A204.1 (cell line): ENCODE measurements around the gene NKRF.

Source experiments
- FAIRE-seq: peaks from 2 replicates; lab custom pipeline; 2012; peaks lifted over from hg19 to GRCh38; lab: Jason Lieb, UNC

The NKRF gene

DNA sequence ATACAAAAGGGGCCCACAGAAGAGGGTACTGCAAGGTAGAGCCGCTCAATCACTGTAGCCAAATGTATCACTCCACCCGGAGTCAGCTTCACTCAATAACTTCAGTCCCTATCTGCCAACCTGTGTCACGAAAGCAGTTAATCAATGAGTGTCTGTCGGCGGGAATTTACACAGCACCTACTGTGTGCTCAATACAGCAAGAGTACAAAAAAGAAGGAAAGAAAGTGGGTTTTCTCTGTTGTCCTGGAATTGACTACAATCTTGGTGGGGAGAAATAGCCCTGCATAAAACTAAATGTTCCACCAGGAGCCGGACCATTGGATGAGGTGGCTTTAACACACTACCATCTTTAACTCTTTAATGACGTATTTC, 780 bp upstream of the NKRF start:
- no peak for FAIRE-seq

DNA sequence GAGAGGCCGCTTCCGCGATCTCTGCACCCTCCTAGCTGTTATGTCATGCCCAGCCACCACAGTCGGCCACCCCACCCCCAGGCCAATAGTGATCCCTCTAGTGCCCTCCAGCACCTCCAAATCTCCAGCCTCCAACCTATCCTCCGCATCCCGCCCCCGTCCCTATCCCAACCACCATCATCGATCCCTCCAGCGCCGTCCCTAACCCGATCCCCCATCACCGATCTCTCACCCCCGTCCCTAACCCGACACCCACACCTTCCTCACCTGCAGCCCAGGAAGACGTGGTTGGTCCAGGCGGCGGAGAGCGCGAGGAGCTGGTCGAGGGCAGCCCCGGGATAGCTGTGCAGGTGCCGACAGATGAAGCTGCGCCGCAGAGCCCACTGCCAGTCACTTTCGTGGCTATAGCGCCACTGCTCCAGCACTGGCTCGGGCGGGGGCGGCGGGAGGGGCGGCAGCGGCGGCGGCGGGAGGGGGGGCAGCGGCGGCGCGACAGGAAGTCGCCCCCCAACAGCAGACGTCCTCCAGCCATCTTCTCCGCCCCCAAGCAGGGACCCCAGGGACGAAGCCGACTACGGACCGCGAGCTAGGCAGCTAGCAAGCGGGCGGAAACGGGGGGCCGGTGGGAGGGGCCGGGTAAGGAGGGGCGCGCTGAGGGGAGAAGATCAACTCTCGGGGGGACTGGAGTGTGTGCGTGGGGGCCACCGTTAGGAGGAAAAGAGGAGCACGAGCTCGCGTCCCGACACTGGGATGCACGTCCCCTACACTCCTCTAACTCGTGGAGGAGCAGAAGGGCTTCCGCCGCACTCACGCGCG, 552 bp downstream of the NKRF start:
- no peak for FAIRE-seq

DNA sequence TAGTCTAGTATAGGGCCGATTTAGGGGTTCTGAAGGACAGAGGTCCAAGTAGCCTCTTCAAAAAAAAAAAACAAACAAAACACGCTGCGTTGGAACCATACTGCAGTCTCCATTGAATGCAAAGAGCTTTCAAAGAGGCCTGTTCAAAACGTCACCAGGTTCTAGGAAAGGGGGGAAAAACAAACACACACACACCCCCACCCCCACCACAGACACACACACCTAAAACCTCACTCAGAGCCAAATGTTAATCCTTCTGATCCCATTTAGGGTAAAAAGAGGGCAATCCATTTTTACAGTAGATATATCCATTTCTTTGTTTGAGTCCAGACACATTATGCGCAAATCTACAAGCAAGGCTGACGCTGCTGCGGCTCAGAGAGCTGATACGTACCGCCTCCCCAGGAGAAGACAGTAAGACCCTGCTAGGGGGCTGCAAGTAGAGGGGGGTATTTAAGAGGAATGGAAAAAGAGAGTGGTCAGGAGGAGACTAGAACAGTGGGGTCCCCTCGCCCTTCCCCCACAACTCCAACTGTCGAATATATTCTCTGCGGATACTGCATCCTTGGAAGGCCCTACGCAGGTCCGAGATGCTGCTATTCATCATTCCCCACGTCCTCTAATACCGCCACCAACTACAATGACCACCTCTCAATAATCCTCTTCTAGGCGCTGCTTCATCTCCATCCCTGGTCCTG, 1.3 kb downstream of the NKRF start:
- FAIRE-seq = no peak

DNA sequence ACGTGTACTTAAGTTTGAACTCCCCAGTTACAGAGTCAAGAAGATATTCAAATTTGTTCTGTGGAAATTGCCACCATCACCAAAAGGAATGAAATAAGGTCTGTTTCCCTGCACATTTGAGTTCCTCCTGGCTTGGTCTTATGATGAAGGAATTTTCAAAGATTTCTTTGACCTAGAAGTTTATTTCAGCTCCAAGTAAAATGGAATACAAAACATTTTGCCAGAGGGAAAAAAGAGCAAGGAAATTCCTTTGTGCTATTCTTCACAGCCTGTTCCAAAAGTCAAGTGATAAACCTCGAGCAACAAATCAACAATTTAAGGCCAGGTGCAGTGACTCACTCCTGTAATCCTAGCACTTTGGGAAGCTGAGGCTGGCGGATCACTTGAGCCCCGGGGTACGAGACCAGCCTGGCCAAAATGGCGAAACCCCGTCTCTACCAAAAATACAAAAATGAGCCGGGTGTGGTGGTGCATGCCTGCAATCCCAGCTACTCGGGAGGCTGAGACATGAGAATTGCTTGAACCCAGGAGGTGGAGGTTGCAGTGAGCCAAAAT, 3.4 kb downstream of the NKRF start:
- no peak for FAIRE-seq

DNA sequence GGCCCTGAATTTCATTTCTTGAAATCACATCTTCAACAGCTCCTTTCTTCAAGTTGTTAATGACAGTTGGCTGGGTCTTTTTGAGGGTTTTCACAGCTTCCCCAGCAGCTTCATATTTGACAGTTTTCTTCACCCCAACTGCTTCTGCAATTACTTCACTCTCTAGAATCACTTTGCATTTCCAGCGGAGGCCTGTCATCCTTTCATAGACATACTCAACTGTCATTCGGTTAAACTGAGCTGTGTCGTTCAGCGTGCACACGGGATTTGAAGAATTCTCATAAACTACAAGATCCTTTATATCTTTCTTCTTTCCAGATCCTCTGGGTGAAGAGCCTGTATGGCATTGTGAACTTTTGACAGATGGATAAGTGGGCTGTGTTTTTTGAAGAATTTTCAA, 16.4 kb downstream of the NKRF start:
- FAIRE-seq = no peak

DNA sequence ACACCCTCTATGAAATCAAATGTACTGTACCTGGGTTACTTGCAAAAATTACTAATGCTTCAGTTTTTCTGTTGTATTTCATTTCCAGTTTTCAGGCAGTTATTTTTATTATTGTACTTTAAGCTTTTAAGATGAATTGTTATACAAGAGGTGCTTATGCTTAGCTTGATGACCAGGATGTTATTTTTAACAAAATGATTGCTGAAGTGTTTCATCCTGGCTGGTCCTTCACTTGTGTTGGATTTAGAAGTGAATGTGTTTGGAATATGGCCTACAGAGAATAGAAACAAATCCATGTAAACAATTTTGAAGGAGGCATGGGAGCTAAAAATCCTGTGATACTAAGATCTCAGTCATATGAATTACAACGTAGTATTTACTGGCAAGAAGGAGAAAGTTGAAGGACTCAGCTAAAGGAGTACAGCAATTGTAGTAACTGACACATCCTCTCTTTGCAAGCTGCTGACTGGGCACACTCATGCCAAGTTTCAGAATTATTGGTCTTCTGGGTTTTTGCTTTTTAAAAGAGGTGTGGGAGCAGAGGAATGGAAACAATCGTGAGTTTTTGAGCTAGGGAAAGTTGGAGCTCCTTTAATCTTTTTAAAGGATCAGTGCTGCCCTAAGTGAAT, 22.7 kb downstream of the NKRF start:
- no peak for FAIRE-seq

DNA sequence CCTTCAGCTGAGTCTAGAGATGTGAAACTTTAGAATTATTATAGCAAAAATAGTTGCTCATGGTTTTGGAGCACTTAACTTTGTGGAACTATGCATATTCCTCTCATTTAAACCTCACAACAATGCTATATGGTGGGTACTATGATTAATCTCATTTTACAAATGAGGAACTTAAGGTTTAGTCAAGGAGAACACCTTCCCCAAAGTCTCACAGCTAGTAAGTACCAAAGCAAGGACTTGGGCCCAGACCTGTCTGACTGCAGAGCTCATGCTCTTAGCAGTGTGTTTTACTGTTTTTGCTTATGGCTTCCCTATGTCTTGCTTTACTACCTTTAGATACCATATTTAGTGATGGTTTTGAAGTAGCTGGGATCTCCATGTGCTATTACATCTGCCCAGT, 26.8 kb downstream of the NKRF start:
- no peak for FAIRE-seq

DNA sequence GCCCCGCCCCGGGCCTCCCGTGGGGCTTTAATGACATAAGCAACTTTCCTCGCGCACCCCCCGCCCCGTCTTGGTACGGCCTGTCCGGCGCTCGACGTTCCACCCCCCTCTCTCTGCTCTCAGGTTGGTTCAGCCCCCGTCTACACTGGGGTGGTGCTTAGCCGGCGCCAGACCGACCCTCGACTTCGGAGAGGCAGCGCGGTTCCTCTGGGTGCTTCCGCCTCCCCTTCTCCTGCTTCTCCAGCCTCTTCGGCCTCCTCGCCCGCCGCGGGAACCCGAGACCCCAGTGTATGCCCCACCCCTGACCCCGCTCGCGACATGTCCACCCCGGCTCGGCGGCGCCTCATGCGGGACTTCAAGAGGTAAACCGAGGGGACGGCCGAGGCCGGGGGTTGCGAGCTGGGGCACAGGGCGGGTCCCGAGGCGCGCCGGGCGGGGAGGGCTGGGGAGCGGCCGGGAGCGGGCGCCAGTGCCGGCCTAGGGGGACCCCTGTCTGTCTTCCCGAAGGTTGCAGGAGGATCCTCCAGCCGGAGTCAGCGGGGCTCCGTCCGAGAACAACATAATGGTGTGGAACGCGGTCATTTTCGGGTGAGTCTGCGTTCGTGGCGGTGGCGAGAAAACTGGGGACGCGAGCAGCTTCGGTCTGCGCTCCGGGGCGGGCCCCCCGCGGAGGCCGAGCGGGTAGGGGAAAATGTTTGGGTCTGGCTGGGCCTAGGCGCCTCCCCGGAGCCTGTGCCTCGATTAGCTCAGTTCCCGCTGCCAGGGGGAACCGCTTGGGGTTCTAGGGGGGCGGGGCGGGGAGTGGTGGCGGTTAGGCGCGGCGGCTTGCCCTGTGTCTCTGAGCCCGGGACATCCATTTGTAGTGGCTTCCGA, 31.6 kb downstream of the NKRF start, which contains the start of gene UBE2A:
TSS of gene UBE2A (plus strand) at position 170 of the 873 bp plus-strand sequence. CDS start at position 319, 149 bp downstream.
- peak; percentile 82 for FAIRE-seq

DNA sequence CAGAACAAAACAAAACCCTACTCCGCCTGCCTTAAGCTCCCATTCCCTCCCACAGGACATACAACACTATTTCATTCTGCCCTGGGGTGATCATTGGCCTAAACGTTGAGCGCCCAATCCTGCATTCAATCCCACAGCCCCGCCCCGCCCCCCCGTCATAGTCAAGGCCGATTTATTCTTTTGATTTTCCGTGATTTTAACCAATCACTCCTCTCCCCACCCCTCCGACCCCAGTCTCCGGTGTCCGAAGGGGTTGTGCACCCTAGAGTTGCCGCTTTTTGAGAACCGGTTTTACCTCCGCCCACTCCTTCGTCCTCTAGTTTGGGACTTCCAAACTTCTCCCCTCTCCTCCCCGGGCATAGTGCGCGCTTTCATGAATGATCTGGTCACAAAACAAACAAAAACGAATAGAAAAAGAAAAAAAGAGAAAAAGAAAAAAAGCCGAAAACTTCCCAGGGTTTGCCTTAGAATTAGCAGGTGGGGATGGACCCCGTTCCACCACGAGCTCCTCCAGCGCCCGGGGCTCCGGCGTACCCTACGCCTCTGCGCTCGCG, 32.3 kb downstream of the NKRF start:
- FAIRE-seq = no peak

DNA sequence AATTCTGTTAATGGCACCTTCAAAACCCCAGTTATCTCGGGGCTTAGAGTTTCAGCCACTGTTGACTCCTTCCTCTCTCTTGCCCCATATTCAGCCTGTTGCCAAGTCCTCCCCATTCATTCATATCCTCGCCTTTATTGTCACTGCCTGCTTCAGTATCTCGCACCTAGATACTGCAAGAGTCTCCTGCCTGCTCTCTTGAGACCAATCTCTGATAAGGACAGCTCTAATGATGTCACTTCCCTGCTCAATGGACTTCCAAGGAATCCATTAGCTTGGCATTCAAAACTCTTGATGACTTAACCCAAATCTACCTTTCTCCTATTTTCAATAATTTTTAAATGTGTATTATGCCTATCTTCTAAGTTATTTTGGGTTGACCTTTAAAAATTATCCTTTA, 33.0 kb downstream of the NKRF start:
- no peak for FAIRE-seq

DNA sequence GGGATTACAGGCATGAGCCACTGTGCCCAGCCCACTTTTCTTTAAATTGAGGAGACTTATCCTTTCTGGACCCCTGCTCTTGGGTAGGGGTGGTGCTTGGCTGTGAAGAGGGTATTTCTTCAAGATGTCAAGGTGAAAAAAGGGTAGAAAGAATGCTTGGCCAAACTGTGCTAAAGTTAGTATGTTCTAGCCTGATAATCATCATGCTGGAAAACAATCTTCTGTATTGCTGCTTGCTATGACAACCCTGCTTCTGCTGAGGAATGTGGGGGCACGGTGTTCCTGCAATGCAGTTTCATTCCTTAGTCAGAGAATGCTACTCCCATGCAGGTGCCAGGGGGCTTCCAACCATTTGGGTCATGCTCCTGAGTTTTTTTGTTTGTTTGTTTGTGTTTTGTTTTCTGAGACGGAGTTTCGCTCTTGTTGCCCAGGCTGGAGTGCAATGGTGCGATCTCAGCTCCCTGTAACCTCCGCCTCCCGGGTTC, 35.8 kb downstream of the NKRF start:
- FAIRE-seq = no peak

DNA sequence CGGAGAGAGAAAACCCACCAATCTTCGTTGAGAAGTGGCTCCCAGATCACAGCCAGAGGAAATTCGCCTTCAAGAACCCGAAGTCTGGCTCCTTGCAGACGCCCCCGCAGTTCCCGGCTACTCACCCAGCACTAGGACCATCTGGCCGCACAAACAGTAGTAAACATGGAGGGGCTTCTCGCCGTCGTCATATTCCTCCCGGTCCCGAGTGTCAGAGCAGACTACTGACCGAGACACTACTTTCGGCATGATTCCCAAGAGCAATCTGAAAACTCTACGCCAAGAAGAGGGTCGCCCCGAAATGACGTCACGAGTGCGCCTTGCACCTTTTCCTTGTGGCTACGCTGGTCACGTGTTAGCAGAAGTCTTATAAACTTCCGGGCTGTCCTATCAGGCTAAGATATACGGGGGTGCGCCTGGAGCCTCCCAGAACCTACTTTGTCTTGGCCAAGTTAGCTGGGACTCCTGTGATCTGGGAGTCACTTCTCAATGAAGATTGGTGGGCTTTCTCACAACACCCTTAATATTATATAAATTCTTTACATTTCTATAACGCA, 41.0 kb downstream of the NKRF start, which contains the start of gene STEEP1:
TSS of gene STEEP1 (minus strand) at position 303 of the 557 bp plus-strand sequence. CDS start at position 249, 54 bp downstream.
- peak; percentile 60 for FAIRE-seq

DNA sequence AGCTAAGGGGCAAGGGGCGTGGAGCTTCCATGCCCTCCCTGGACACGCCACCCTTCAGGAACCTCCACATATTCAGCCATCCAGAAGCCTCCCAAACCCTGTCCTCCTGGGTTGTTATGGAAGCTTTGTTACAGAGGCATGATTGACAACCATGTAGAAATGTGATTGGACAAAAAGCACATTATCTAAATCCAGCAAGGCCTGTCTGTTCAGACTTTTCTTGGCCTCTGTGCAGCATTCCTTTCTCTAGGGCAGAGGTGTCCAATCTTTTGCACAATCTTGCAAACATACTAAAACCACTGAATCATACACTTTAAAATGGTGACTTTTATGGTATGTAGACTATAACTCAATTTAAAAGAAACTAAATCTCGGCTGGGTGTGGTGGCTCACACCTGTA, 53.7 kb downstream of the NKRF start:
- no peak for FAIRE-seq

DNA sequence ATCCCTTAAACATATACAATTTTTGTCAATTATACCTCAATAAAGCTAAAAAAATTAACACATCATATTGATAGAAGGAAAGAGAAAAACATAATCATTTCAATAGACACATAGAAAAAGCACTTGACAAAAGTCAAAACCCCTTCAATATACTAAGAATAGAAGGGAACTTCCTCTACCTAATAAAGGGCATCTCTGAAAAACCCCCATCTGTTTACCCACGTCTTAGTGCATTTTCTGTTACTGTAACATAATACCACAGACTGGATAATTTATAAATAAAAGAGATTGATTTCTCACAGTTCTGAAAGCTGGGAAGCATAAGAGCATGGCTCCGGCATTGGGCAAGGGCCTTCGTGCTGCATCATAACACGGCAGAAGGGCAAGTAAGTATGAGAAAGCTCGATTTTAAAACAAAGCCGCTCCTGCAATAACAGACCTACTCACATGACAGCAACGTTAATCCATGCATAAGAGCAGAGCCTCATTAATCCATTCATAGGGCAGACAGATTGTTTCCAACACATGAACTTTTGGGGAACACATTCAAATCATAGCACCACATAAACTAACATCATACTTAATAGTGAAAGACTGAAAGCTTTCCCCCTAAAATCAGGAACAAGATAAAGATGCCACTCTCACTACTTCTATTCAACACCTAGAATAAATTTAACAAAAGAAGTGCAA, 56.8 kb downstream of the NKRF start:
- FAIRE-seq = no peak

DNA sequence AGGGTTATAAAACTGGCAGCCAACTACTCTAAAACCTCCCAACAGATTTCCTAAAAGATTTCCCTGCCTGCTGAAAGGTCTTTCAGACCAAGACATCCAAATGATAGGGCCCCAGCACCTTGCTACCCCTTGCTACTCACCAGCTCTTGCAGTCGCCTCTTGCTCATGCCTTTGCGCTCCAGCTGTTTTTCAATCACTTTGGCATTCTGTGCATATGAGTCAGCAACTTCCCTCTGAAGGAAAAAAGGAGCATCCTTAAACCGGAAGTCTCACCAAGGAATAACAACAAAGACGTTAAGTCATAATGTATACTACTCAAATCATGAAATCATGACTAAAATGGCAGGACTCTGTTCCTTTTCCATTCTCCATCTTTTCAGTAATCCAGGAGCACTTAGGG, 65.0 kb downstream of the NKRF start:
- FAIRE-seq = no peak

DNA sequence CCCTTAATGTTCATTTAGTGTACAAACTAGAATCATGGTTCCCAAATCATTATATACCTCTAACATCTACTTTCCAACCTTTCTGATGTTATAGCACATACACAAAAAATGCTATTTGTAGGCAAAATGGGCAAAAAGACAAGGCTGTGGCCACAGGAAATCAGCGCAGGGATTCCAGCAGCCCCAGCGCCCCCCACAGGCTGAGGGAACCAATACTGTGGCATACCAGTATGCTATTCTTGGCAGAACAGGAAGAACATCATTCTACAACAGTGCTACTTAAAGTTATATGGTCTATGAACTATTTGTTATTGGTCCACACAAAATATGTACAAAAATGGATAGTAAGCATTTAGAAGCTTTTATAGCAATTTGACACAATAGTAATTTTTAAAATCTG, 66.4 kb downstream of the NKRF start:
- no peak for FAIRE-seq
